ENCODE measurements around the gene STK11.

Gene STK11

GRCh38 chr19:1274081-1274851, 68.7 kb downstream of the STK11 start:
- DNase-seq (ENCODE audit: low spot score): no peak

- no peak for DNase-seq (ENCODE audit: low spot score)
Observed at GRCh38 chr19:1274852-1275259, 69.3 kb downstream of the STK11 start.

- DNase-seq (ENCODE audit: low spot score): peak; percentile 96
Observed at GRCh38 chr19:1275260-1275975, 69.8 kb downstream of the STK11 start, which contains the start of gene FAM174C. FAM174C (plus strand) TSS chr19:1275530; CDS start chr19:1275550, 20 bp downstream.

GRCh38 chr19:1275976-1276627, 70.5 kb downstream of the STK11 start:
- DNase-seq (ENCODE audit: low spot score): no peak

- no peak for DNase-seq (ENCODE audit: low spot score)
Observed at GRCh38 chr19:1276628-1277022, 71.0 kb downstream of the STK11 start.

- DNase-seq (ENCODE audit: low spot score): no peak
Observed at GRCh38 chr19:1277061-1277460, 71.5 kb downstream of the STK11 start.

Data from left forelimb (tissue), 1 donor.